ENCODE data around the gene CCR7. TPM values are rescaled to one million over a fixed set of nuclear protein-coding genes. Genes with fewer than 3 reads are reported as not detected.
"Not testable (repeated sequence)": the region's sequence is repeated elsewhere in the genome, so short reads cannot be mapped to it uniquely, and the experiment has no call there.

The CCR7 gene
- total RNA-seq, 2 donors from 2014 or later, result 65.7 to 71.1 TPM

- DNase-seq (ENCODE audit: low spot score) (no peak), ATAC-seq (peak in 1 of 2 donors; percentile 21)
- H3K27me3 Mint-ChIP-seq, result peaks cover 0 to 10% of the 10 kb centered on the region in 2 donors
- peak overlapping the region; percentile 57 to 81 for H3K27ac Mint-ChIP-seq
- H3K9me3 Mint-ChIP-seq, result no peaks in the 10 kb centered on the region
- H3K4me1 Mint-ChIP-seq (ENCODE audit: low read depth in 2 of 2), result peaks cover 54 to 61% of the 10 kb centered on the region in 2 donors
- H3K36me3 Mint-ChIP-seq, result no peaks in the 10 kb centered on the region
- H3K4me3 Mint-ChIP-seq, result peak overlapping the region; percentile 17
These were observed 37.5 kb upstream of the CCR7 start for GRCh38 chr17:40602445-40603443.

DNA sequence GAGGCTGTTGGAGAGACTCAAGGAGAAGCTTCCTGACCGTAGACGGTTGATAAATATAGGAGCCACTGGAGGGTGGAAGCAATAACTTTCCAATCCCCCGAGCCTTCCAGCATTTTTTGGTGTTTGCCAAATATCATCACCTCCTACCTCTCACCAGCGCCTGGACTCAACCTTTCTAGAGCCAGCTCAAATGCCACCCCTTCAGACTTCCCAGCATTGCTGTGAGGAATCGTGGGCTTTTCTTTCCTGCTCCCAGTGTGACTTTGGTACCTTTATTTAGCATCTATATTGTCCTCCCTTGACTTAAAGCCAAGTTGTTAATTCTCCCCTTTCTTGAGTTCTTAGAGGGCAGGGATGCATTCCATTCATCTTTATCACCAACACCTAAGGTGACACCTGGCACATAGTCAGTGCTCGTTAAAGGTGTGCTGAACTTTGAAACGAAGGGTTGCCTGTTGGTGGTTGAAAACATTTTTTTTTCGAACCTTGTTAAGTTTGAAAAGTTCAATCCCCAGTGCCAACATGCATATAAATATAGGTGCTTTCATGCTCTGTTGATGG, 35.3 kb upstream of the CCR7 start:
- H3K9me3 Mint-ChIP-seq, result no peaks in the 10 kb centered on the region
- H3K27ac Mint-ChIP-seq, result peak overlapping the region in 1 of 2 donors; percentile 78
- DNase-seq (ENCODE audit: low spot score) (no peak), ATAC-seq (no peak)
- H3K36me3 Mint-ChIP-seq, result no peaks in the 10 kb centered on the region
- peaks cover 54 to 55% of the 10 kb centered on the region in 2 donors for H3K4me1 Mint-ChIP-seq (ENCODE audit: low read depth in 2 of 2)
- H3K4me3 Mint-ChIP-seq, result no peak overlapping the region
- peaks cover 0 to 10% of the 10 kb centered on the region in 2 donors for H3K27me3 Mint-ChIP-seq

- Mint-ChIP-seq H3K4me1 (ENCODE audit: low read depth in 2 of 2) (peaks cover 46 to 47% of the 10 kb centered on the region in 2 donors), H3K4me3 (peak overlapping the region; percentile 70), H3K36me3 (no peaks in the 10 kb centered on the region), H3K27me3 (peaks cover 0 to 12% of the 10 kb centered on the region in 2 donors), H3K27ac (peak overlapping the region; percentile 87), H3K9me3 (no peaks in the 10 kb centered on the region)
- no peak for DNase-seq (ENCODE audit: low spot score)
- no peak for ATAC-seq
These were observed 34.1 kb upstream of the CCR7 start for GRCh38 chr17:40599468-40599763.

DNA sequence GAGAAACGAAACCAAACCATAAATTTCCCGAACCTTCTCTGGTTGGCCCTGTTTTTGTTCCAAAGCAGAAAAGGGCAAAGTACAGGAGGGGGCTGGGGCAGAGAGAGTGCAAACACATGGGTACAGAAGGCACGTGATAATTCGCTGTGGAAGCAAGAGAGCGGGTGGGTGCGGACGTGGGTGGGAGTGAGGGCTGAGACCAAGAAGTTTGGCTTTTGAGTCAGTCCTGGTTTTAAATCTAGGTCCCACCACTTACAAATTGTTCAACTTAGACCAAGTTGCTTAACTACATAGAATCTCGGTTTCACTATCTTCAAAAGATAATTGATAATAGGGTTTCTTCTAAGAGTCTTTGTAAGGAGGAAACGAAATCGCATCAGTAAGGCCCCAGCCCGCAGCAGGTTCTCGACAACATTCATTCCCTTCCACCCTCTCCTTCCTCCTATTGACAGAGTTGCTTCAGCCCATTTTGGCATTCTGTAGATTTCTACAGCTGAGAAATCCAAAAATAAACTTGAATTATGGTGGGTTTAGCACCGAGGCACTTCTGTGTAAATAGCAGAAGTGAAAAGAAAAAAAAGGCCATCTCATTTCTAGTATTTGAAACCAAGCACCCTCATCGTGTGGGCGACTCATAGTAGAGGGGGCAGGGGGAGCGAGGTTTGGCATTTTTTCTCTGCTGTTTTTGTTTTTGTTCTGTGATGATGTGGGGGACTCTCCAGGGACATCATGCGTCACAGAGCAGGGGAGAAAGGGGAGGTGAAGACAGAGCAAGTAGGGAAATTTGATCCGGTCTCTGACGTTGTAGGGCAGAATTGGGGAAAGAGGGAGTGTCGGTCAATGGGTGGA, 33.6 kb upstream of the CCR7 start:
- Mint-ChIP-seq H3K9me3 (no peaks in the 10 kb centered on the region), H3K36me3 (no peaks in the 10 kb centered on the region), H3K27me3 (peaks cover 0 to 9% of the 10 kb centered on the region in 2 donors), H3K27ac (peak overlapping the region; percentile 87), H3K4me1 (ENCODE audit: low read depth in 2 of 2) (peaks cover 40 to 43% of the 10 kb centered on the region in 2 donors), H3K4me3 (peak overlapping the region; percentile 70)
- ATAC-seq (peak; percentile 78 to 80), DNase-seq (ENCODE audit: low spot score) (no peak)

- ATAC-seq, result no peak
- peaks cover 40 to 43% of the 10 kb centered on the region in 2 donors for H3K4me1 Mint-ChIP-seq (ENCODE audit: low read depth in 2 of 2)
- peak overlapping the region; percentile 87 for H3K27ac Mint-ChIP-seq
- no peak for DNase-seq (ENCODE audit: low spot score)
- H3K36me3 Mint-ChIP-seq, result no peaks in the 10 kb centered on the region
- H3K27me3 Mint-ChIP-seq, result peaks cover 0 to 9% of the 10 kb centered on the region in 2 donors
- H3K4me3 Mint-ChIP-seq, result peak overlapping the region; percentile 70
- no peaks in the 10 kb centered on the region for H3K9me3 Mint-ChIP-seq
These were observed 33.0 kb upstream of the CCR7 start for GRCh38 chr17:40598301-40598618.

GRCh38 chr17:40597556-40598300, 32.5 kb upstream of the CCR7 start:
- DNase-seq (ENCODE audit: low spot score), result no peak
- no peak for ATAC-seq
- peak overlapping the region; percentile 87 for H3K27ac Mint-ChIP-seq
- H3K4me1 Mint-ChIP-seq (ENCODE audit: low read depth in 2 of 2), result peaks cover 34 to 43% of the 10 kb centered on the region in 2 donors
- H3K27me3 Mint-ChIP-seq, result peaks cover 0 to 7% of the 10 kb centered on the region in 2 donors
- H3K36me3 Mint-ChIP-seq, result no peaks in the 10 kb centered on the region
- no peaks in the 10 kb centered on the region for H3K9me3 Mint-ChIP-seq
- H3K4me3 Mint-ChIP-seq, result peak overlapping the region; percentile 70

- Mint-ChIP-seq H3K27me3 (peaks cover 0 to 5% of the 10 kb centered on the region in 2 donors), H3K4me3 (peak overlapping the region; percentile 70), H3K27ac (peak overlapping the region; percentile 68 to 87), H3K9me3 (no peaks in the 10 kb centered on the region), H3K36me3 (no peaks in the 10 kb centered on the region), H3K4me1 (ENCODE audit: low read depth in 2 of 2) (peaks cover 31 to 41% of the 10 kb centered on the region in 2 donors)
- no peak for DNase-seq (ENCODE audit: low spot score)
- ATAC-seq, result no peak
These were observed 31.9 kb upstream of the CCR7 start for GRCh38 chr17:40597156-40597555.

DNA sequence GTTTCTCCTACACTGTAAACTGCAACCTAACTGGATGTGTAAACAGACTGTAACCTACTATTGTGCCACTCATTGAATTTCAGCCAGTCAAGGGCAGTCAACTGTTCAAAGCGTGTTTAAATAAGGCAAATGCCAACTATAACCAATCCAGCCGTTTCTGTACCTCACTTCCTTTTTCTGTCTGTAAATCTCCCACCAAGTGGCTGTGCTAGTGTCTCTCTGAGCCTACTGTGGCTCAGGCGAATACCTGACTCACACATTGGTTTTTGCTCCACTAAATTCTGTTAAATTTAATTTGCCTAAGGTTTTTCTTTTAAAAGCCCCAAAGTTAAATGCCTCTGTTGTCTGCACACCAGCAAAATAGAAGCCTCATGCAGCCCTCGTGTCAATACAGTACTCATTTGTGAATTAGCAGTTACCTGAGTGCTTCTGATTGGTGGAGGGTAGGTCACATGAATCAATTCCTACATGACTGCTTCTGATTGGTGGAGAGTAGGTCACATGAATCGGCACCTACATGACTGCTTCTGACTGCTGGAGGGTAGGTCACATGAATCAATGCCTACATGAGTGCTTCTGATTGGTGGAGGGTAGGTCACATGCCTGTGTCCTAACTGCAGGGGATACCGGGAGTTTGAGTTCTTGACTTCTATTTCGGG, 31.1 kb upstream of the CCR7 start:
- H3K4me3 Mint-ChIP-seq, result peak overlapping the region; percentile 70

GRCh38 chr17:40590742-40591141, 25.5 kb upstream of the CCR7 start:
- no peak overlapping the region for H3K4me3 Mint-ChIP-seq
- H3K9me3 Mint-ChIP-seq, result peaks cover 9% of the 10 kb centered on the region
- DNase-seq (ENCODE audit: low spot score) (no peak), ATAC-seq (no peak)
- peaks cover 7 to 10% of the 10 kb centered on the region in 2 donors for H3K4me1 Mint-ChIP-seq (ENCODE audit: low read depth in 2 of 2)
- H3K27me3 Mint-ChIP-seq, result peaks cover 14 to 21% of the 10 kb centered on the region in 2 donors
- H3K27ac Mint-ChIP-seq, result no peak overlapping the region
- H3K36me3 Mint-ChIP-seq, result peaks cover 21% of the 10 kb centered on the region

More for the DNA sequence above, 31.1 kb upstream of the CCR7 start:
- H3K4me1 Mint-ChIP-seq (ENCODE audit: low read depth in 2 of 2), result peaks cover 31 to 37% of the 10 kb centered on the region in 2 donors
- no peaks in the 10 kb centered on the region for H3K9me3 Mint-ChIP-seq
- no peak for DNase-seq (ENCODE audit: low spot score)
- peaks cover 0 to 3% of the 10 kb centered on the region in 2 donors for H3K27me3 Mint-ChIP-seq
- peak overlapping the region; percentile 16 to 68 for H3K27ac Mint-ChIP-seq
- peak; percentile 45 to 52 for ATAC-seq
- H3K36me3 Mint-ChIP-seq, result no peaks in the 10 kb centered on the region

DNA sequence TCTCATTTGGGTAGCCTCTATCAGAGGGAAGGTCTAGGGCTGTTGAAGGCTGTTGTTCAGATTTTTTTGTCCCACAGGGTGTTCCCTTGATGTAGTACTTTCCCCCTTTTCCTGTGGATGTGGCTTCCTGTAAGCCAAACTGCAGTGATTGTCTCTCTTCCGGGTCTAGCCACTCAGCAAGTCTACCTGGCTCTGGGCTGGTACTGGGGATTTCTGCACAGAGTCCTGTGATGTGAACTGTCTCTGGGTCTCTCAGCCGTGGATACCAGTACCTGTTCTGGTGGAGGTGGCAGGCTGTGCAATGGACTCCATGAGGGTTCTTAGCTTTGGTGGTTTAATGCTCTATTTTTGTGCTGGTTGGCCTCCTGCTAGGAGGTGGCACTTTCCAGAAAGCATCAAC, 23.3 kb upstream of the CCR7 start:
- no peak for DNase-seq (ENCODE audit: low spot score)
- no peak for ATAC-seq
- Mint-ChIP-seq H3K27me3 (peaks cover 13 to 21% of the 10 kb centered on the region in 2 donors), H3K4me1 (ENCODE audit: low read depth in 2 of 2) (peaks cover 9 to 12% of the 10 kb centered on the region in 2 donors), H3K9me3 (peaks cover 16% of the 10 kb centered on the region), H3K27ac (no peak overlapping the region), H3K36me3 (peaks cover 38% of the 10 kb centered on the region), H3K4me3 (no peak overlapping the region)

- not testable (repeated sequence) for H3K4me3 Mint-ChIP-seq; ATAC-seq; DNase-seq (ENCODE audit: low spot score)
- Mint-ChIP-seq H3K27ac (peak overlapping the region in 1 of 2 donors; percentile 4), H3K4me1 (ENCODE audit: low read depth in 2 of 2) (peaks cover 21 to 30% of the 10 kb centered on the region in 2 donors), H3K27me3 (peaks cover 15 to 21% of the 10 kb centered on the region in 2 donors), H3K36me3 (peaks cover 38% of the 10 kb centered on the region), H3K9me3 (peaks cover 16% of the 10 kb centered on the region)
These were observed 21.0 kb upstream of the CCR7 start for GRCh38 chr17:40586264-40586663.

GRCh38 chr17:40584950-40585349, 19.7 kb upstream of the CCR7 start:
- peaks cover 38% of the 10 kb centered on the region for H3K36me3 Mint-ChIP-seq
- peaks cover 13 to 17% of the 10 kb centered on the region in 2 donors for H3K27me3 Mint-ChIP-seq
- peaks cover 22 to 26% of the 10 kb centered on the region in 2 donors for H3K4me1 Mint-ChIP-seq (ENCODE audit: low read depth in 2 of 2)
- not testable (repeated sequence) for H3K4me3 Mint-ChIP-seq; ATAC-seq; DNase-seq (ENCODE audit: low spot score); H3K27ac Mint-ChIP-seq
- H3K9me3 Mint-ChIP-seq, result peaks cover 14% of the 10 kb centered on the region
